Osteocyte (in vitro differentiated cells): Measurements from ENCODE around the gene ANXA10. TPM values are rescaled to one million over a fixed set of nuclear protein-coding genes. Genes with fewer than 3 reads are reported as not detected.

ENCODE experiments used
- DNase-seq: peaks from one replicate; pipeline ENCODE4 v3.0.0; 2021; ENCODE audit warnings: mixed read lengths; ENCODE audit not compliant: unreplicated experiment; ENCODE audit errors: extremely low spot score
- H3K27ac Mint-ChIP-seq: one replicate; pipeline ENCODE4 v1.8.0; 2021; ENCODE audit warnings: mild to moderate bottlenecking, mixed read lengths; ENCODE audit not compliant: unreplicated experiment
- H3K27me3 Mint-ChIP-seq: one replicate; pipeline ENCODE4 v1.8.0; 2021; ENCODE audit warnings: mixed read lengths; ENCODE audit not compliant: unreplicated experiment
- H3K36me3 Mint-ChIP-seq: one replicate; pipeline ENCODE4 v1.8.0; 2021; ENCODE audit warnings: mixed read lengths; ENCODE audit not compliant: unreplicated experiment
- H3K4me1 Mint-ChIP-seq: one replicate; pipeline ENCODE4 v1.8.0; 2021; ENCODE audit warnings: mixed read lengths; ENCODE audit not compliant: unreplicated experiment
- H3K4me3 Mint-ChIP-seq: one replicate; pipeline ENCODE4 v1.8.0; 2021; ENCODE audit warnings: mild to moderate bottlenecking, moderate library complexity, mixed read lengths; ENCODE audit not compliant: unreplicated experiment
- H3K9me3 Mint-ChIP-seq: one replicate; pipeline ENCODE4 v1.8.0; 2021; ENCODE audit warnings: mixed read lengths; ENCODE audit not compliant: unreplicated experiment
- CTCF ChIP-seq: fragments of 200-600 bp; sonication (generic); IDR thresholded peaks from 2 replicates; pipeline ENCODE4 v1.5.0; 2021; ENCODE audit warnings: antibody characterized with exemption, mild to moderate bottlenecking, moderate library complexity
- total RNA-seq: library from RNA; stranded (reverse); gene quantifications from 2 replicates; pipeline ENCODE4 v1.2.1, GENCODE V29; 2021

The ANXA10 gene
- total RNA-seq, 1 donor from 2014 or later: not detected

DNA sequence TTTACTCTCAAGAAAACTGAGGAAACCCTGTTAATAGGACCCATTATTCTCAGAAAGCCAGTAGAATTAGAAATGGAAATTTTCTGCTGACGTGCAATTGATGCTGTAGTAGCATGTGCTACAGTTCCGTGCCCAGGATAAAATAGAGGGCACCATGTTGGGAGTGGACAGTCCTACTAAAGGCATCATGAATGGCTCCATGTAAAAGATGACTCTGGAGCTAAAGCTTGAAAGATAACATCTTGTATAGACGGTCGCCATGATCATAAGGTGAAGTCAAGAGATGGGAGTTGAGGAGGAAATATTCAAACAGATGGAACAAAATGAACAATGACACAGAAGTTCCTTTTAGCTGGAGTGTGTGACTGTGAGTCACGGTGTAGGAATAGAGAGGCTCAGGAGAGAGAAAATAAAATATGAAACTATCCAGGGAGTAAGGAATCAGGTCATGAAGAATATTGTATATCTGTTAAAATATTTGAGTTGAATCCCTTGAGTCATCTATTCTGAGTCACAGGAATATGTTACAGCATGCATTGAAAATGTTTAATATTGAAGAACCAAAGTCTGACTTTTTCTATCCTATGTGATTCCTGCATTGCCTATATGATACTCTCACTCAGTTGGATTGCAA lies 31.8 kb downstream of the ANXA10 start:
- Mint-ChIP-seq H3K9me3 (no peaks in the 10 kb centered on the region), H3K4me3 (no peak overlapping the region), H3K4me1 (peaks cover 8% of the 10 kb centered on the region), H3K27ac (no peak overlapping the region), H3K36me3 (no peaks in the 10 kb centered on the region), H3K27me3 (peaks cover 14% of the 10 kb centered on the region)
- no peak for DNase-seq
- no peak for TF ChIP-seq CTCF

DNA sequence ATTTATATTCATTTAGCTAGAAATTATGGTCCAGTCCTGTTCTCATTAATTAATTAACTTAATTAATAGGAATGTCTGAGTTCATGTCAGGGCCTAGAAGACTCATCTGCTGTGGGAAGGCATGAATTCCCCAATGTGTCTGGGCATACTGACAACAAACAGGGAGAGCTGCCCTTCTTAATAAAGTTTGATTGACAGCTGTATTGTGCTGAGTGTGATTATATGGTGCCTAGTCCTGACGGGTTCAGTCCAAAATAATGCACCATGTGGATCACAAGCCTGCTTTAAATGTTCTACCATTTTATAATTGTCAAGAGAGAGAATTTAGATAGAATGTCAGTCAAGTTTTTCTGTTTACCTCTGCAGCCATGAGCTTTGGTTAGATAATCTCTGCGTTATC lies 34.6 kb downstream of the ANXA10 start:
- H3K27me3 Mint-ChIP-seq: peaks cover 35% of the 10 kb centered on the region
- no peak overlapping the region for H3K27ac Mint-ChIP-seq
- H3K9me3 Mint-ChIP-seq: no peaks in the 10 kb centered on the region
- H3K4me1 Mint-ChIP-seq: peaks cover 12% of the 10 kb centered on the region
- no peak for DNase-seq
- H3K4me3 Mint-ChIP-seq: no peak overlapping the region
- no peak for TF ChIP-seq CTCF
- no peaks in the 10 kb centered on the region for H3K36me3 Mint-ChIP-seq

- H3K4me1 Mint-ChIP-seq: peaks cover 12% of the 10 kb centered on the region
- H3K9me3 Mint-ChIP-seq: no peaks in the 10 kb centered on the region
- TF ChIP-seq CTCF: no peak
- no peak for DNase-seq
- H3K27me3 Mint-ChIP-seq: peaks cover 39% of the 10 kb centered on the region
- H3K27ac Mint-ChIP-seq: no peak overlapping the region
- no peak overlapping the region for H3K4me3 Mint-ChIP-seq
- no peaks in the 10 kb centered on the region for H3K36me3 Mint-ChIP-seq
These were observed 36.3 kb downstream of the ANXA10 start for GRCh38 chr4:168128601-168129000.

- no peak overlapping the region for H3K27ac Mint-ChIP-seq
- H3K27me3 Mint-ChIP-seq: peaks cover 39% of the 10 kb centered on the region
- no peak overlapping the region for H3K4me3 Mint-ChIP-seq
- no peaks in the 10 kb centered on the region for H3K9me3 Mint-ChIP-seq
- peaks cover 9% of the 10 kb centered on the region for H3K4me1 Mint-ChIP-seq
- no peaks in the 10 kb centered on the region for H3K36me3 Mint-ChIP-seq
- no peak for DNase-seq
- TF ChIP-seq CTCF: no peak
These were observed 36.9 kb downstream of the ANXA10 start for GRCh38 chr4:168129046-168129772.

DNA sequence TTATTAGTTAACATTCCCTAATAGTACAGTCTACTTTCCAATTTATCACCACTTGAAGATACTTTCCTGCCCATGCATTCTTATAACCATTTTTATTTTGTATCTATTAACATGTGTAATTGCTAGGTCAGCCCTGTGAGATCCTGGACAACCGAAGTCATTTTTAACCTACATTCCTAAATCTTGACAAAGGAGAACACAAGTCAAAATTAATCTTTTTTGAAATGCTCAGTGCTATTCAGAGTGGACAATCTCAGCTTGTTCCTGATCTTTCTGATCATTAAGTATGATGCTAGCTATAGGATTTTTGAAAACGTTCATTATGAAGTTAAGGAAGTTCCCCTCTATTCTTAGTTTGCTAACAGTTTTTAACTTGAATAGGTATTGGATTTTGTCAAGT lies 37.5 kb downstream of the ANXA10 start:
- H3K27me3 Mint-ChIP-seq: peaks cover 43% of the 10 kb centered on the region

More for the DNA sequence above, 37.5 kb downstream of the ANXA10 start:
- H3K27ac Mint-ChIP-seq: no peak overlapping the region
- H3K4me1 Mint-ChIP-seq: peaks cover 5% of the 10 kb centered on the region
- H3K9me3 Mint-ChIP-seq: no peaks in the 10 kb centered on the region
- no peaks in the 10 kb centered on the region for H3K36me3 Mint-ChIP-seq
- H3K4me3 Mint-ChIP-seq: no peak overlapping the region
- TF ChIP-seq CTCF: no peak
- DNase-seq: no peak
